22Rv1 (cell line): ENCODE measurements around the gene SERPINB5.

Experiments used
- H3K27ac ChIP-seq: fragments of 450-650 bp; 2 replicates; pipeline ENCODE4 v1.5.1; 2017
- CTCF ChIP-seq: fragments of 450-650 bp; IDR thresholded peaks from 2 replicates; pipeline ENCODE4 v1.5.1; 2017; ENCODE audit warnings: mild to moderate bottlenecking
- ZFX ChIP-seq: fragments of 450-650 bp; IDR thresholded peaks from 2 replicates; pipeline ENCODE4 v1.6.1; 2017; ENCODE audit warnings: antibody characterized with exemption, borderline replicate concordance

SERPINB5 gene

GRCh38 chr18:63440219-63440618 is 36.5 kb upstream of the SERPINB5 start:
- H3K27ac ChIP-seq, result no peak overlapping the region
- TF ChIP-seq CTCF (no peak), ZFX (no peak)

- TF ChIP-seq CTCF (no peak), ZFX (no peak)
- no peak overlapping the region for H3K27ac ChIP-seq
These were observed 35.9 kb upstream of the SERPINB5 start for GRCh38 chr18:63440881-63441280.

GRCh38 chr18:63443829-63444228 is 32.9 kb upstream of the SERPINB5 start:
- H3K27ac ChIP-seq, result no peak overlapping the region
- no peak for TF ChIP-seq ZFX
- TF ChIP-seq CTCF, result no peak

GRCh38 chr18:63444580-63444979 is 32.2 kb upstream of the SERPINB5 start:
- H3K27ac ChIP-seq, result no peak overlapping the region
- TF ChIP-seq ZFX (no peak), CTCF (no peak)

GRCh38 chr18:63445037-63445436 is 31.7 kb upstream of the SERPINB5 start:
- TF ChIP-seq ZFX, result no peak
- no peak overlapping the region for H3K27ac ChIP-seq

- no peak overlapping the region for H3K27ac ChIP-seq
These were observed 30.5 kb upstream of the SERPINB5 start for GRCh38 chr18:63446266-63446665.

GRCh38 chr18:63447066-63447465 is 29.7 kb upstream of the SERPINB5 start:
- TF ChIP-seq ZFX, result no peak
- no peak for TF ChIP-seq CTCF
- H3K27ac ChIP-seq, result no peak overlapping the region

More at GRCh38 chr18:63446266-63446665, 30.5 kb upstream of the SERPINB5 start:
- no peak for TF ChIP-seq ZFX
- TF ChIP-seq CTCF, result no peak

- H3K27ac ChIP-seq, result no peak overlapping the region
These were observed 27.3 kb upstream of the SERPINB5 start for GRCh38 chr18:63449426-63449825.

More at GRCh38 chr18:63449426-63449825, 27.3 kb upstream of the SERPINB5 start:
- TF ChIP-seq ZFX (no peak), CTCF (no peak)
